ENCODE measurements around the gene MSGN1.
"Not testable (repeated sequence)": the region's sequence is repeated elsewhere in the genome, so short reads cannot be mapped to it uniquely, and the experiment has no call there.

Gene MSGN1

DNA sequence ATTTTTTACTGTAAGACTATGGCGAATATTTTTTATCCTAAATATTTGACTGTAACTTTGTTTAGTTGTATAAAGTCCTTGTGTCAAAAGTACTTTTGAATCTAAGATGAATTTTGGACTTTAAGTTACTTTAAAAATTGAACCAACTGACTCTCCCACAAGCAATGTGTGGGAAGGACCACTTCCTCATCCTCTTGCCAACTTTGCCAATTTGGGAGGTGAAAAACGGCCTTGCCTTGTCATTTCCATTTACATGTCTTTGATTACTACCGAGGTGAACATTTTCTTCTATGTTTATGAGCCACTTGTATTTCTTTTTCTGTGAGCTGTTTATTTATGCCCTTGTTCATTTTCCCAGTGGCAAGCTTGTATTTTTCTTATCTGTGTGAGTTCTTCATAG lies 12.8 kb upstream of the MSGN1 start:
- DNase-seq: peak in 1 of 42 donors; percentile 22
- intact Hi-C loops (cut with DNase I): no loop called here

DNA sequence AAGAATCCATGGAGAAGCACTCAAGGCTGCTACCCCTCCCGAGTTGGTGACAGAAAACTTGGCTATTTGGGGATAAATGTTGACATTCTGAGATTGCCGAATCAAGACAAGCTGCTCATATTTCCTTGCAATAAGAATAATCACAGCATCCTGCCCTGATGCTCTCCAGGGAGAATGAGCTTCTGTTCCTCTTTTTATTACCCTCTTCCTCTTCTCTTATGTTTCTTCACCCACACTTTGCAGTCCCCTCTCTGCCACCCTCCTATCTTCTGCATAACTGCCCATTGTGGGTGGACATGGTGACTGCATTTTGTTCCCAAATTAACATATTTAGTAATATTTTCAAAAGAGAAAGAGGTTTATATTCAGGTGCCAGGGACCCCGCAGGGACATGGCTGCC lies 11.9 kb upstream of the MSGN1 start:
- intact Hi-C loops (cut with DNase I): no loop called here
- DNase-seq: peak in 2 of 42 donors; percentile 3 to 25

DNA sequence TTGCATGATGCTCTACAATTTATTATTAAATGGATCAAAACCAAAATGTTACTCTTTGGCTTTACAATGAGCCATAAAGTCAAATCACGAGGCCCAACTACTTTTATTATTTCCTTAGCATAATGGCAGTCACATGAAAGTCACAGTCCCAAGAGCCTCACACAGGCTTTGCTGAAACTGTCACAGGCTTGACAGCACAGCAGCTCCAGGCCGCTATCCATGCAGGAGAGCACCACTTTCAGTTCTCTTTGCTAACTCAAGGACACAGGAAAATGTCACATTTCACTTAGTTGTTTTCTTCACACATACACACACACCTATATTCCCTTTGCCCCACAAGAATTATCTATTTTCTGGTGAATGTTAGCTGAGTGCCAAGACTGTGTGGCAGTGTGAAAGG lies 11.1 kb upstream of the MSGN1 start:
- intact Hi-C loops (cut with DNase I): no loop called here

DNA sequence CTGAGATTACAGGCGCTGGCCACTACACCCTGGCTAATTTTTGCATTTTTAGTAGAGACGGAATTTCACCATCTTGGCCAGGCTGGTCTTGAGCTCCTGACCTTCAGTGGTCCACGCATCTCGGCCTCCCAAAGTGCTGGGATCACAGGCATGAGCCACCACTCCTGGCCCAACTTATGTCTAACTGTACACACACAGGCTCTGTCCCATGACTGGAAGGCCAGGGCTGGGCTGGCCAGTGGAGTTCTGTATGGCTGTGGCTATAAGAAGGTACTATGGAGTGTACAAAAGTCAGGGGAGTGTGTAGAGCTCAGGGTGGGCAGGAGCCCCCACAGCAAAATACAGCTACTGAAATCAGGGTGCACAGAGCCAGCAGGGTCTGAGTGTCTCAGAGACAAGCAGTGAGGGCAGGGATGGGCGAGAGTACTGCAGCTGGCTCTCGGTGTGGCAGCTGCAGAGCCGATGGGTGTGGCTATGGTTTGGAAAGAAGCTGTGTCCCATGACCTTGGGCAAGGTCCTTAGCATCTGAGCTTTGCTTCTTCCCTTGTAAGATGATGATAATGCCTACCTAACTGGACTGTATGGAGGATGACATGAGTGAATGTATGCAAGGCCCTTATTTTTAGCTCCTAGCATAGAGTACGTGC lies 10.4 kb upstream of the MSGN1 start:
- peak in 1 of 42 donors; percentile 25 for DNase-seq
- intact Hi-C loops (cut with DNase I): no loop called here

More for the DNA sequence above, 11.1 kb upstream of the MSGN1 start:
- peak in 1 of 42 donors; percentile 12 for DNase-seq

DNA sequence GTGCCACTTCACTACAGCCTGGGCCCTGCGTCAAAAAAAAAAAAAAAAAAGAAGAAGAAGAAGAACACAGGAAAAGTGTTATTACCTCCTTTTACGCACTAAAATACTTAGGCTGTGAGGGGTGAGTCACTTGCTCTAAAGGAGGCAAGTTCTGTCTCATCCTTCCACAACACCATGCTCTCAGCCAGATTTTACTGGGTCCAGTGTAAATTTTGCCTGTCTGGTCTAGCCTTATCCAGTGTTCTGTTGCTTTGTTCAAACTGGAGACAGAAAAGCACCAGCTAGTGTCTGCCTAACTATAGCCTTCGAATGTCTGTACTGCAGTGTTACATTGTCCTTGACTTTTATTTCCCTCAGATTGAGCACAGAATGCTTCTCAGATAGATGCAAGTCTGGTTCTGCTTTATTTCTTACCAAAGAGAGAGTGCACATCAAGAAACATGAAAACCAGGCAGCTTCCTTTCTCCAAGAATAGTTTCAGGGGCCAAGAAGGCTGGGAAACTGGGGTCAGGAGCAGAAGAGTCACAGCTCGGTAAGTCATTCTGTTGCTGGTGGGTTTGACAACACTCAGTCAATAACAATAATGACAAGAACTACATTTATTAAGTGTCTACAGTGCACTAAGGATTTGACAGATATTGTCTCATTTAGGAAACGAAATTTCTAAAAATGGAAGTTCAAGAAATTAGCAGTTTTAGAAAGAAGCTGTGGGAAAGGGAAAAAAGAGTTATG lies 3.1 kb upstream of the MSGN1 start:
- DNase-seq: no peak
- intact Hi-C loops (cut with DNase I): no loop called here

DNA sequence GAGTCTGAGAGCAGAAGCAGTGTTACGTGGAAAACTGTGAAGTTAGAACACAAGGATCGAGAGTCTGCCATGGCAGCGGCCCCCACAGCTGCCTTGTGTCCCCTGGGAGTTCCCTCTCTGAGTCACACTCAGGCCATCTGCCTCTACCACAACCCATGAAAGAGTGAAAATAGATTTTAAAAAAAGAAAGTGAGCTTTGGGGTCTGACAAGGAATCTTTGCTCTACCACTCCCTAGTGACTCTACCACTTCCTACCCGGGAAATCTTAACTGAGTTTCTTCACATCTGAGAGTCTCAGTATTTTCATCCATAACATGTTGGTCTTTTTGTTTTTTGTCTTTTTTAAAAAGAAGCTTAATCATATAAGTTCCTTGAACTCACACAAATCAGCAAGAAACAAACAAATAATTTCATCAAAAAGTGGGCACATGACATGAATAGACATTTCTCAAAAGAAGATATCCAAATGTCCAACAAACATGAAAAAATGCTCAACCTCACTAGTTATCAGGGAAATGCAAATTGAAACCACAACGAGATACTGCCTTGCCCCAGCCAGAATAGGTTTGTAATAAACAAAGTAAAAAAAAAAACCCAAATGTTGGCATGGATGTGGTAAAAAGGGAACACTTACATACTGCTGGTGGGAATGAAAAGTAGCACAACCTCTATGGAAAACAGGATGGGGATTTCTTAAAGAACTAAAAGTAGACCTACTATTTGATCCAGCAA lies 2.4 kb upstream of the MSGN1 start:
- DNase-seq: no peak
- intact Hi-C loops (cut with DNase I): no loop called here

DNA sequence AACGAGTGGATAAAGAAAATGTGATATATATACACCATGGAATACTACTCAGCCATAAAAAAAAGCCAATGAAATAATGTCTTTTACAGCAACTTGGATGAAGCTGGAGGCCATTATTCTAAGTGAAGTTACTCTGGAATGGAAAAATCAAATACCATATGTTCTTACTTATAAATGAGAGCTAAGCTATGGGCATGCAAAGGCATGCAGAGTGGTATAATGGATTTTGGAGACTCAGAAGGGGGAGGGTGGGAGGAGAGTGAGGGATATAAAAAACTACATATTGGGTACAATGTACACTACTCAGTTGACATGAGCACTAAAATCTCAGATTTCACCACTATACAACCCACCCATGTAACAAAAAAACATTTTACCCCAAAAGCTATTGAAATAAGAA lies 1.7 kb upstream of the MSGN1 start:
- DNase-seq: no peak
- intact Hi-C loops (cut with DNase I): no loop called here

DNA sequence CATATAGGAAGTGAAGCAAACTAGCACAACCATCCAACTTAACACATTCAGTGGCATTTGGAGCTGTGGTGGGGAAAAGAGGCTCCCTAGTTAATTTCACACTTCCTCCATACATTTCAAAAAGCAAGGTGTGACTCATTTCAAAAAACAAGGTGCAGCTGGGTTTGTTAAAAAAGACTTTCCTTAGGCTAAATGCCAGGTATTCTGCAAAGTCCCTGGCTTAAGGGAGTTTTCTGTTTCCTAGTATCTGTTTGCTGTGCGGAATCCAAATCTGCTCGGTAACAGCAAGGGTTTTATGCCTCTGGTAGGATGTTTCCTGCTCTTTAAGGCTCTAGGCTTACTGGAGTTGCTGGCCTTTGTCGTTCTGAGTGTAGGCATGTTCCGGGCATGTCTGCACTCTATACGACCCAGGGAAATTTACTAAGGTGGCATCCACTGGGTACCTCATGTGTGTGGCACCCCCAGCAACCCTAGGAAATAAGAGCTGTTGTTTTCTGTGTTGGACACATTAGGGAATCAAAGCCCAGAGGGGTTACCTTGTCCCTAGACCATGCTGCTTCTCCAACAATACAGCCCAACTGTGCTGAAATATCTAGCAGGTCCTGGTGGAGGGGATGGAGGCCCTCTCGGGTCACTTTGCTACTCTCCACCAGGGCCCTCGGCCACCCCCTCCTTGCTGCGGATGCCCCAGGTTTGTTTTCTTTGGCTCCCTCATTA lies 634 bp upstream of the MSGN1 start:
- intact Hi-C loops (cut with DNase I): no loop called here
- no peak for DNase-seq

DNA sequence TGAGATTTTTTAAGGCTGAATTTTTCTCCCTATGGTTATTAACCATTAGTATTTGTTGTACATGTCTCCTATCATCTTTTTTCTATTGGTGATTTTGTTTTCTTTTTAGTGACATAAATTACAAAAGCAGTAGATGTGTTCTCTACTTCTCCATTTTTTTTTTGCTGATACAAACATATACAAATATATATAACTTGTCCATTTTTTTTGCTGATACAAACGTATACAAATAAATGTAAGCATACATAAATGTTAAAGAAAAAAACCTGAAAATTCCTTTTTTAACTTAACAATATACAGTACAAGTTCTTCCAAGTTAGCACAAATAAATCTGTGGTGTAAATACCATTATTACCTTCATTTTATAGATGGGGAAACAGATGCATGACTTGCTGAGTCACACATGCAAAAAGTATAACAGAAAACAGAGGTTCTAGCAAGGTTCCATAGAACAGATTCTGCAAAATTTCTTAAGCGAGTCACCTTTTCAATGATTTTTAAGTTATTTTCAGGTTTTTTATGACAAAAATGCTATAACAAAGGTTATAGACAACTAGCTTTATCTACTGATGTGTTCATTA lies 2.1 kb downstream of the MSGN1 start:
- DNase-seq: no peak

DNA sequence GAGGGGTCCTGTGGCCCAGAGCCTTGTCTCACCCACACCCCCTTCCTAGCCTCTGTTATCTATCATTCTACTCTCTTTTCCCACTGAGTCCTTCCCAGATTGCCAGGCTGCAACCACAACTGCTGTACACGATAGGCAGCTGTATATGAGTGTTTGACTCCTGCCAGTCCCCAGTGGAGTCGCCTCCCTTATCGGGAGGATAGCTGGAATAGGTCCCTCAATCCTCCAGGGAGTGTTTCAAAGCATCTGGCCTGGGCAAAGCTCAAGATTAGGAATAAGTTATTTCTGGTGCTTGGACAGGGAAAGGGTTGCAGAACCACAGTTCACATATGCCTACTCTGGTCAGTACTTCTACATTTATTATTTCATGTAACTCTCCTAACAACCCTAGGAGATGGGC lies 4.8 kb downstream of the MSGN1 start:
- intact Hi-C loops (cut with DNase I): no loop called here
- no peak for DNase-seq

More for the DNA sequence above, 2.1 kb downstream of the MSGN1 start:
- intact Hi-C loops (cut with DNase I): no loop called here

DNA sequence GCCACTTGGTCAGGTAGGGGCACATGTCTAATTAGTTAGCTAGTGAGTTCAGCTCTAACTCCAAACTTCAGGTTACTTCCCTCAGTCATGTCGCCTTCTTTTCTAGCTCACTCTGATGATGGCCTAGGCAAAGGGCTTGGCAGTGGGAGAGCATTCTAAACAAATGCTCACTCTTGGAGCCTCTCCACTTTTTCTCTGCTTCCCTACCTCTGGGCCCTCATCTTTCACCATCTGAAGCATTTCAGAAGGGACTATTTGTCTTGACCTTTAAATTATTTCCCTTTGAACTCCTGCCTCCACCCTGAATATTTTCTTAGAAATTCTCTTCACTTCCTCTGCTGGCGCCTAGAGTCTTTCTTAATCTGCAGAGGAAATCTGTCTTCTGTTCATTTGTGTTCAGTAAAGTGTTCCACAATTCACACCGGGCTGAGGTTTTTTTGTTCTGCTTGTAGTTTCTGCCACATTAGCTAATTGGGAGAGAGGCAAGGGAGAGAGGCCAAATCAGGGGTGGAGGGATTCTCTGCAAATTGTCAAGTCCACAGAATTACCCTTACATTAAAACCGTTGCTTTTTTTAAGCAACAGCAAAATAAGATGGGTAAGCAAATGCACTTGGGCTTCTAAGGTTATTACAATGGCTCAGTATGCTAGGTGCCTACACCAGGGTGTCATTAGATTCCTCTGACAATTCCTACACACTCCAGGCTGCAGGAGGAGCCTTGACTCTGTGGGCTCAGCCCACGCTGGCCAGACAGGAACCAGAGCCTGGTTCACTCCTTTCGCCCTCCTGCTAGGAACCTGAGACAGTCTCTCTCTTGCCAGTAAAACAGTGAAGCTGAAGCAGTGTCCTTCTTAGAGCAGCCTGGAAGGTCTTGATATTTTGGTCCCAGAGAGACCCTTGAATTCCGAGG lies 5.5 kb downstream of the MSGN1 start:
- DNase-seq: no peak

DNA sequence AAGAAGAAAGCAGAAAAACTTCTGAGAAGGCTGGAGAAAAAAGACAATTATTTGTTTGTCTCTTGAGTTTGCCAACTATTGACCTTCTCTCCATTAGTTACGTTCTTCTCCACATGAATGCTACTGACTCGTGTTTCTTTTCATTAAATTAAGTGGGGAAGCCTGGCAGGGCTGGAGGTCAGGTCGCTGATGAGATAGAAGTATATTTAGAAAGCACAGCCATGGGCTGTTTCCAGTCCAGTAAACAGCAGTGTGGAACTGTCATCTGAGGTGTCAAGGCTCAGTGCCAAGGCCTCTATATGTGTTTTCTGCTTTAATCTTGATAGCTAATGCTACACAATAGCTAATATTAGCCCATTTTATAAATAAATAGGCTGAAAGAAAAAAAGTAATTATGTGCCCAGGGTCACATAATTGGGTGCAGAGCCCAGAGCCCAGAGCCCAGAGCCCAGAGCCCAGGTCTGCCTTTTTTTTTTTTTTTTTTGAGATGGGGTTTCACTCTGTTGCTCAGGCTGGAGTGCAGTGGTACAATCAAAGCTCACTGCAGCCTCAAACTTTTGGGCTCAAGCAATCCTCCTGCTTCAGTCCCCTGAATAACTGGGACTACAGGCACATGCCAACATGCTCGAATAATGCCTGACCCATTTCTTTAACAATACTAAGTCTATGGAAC lies 6.3 kb downstream of the MSGN1 start:
- no peak for DNase-seq
- intact Hi-C loops (cut with DNase I): no loop called here

More for the DNA sequence above, 5.5 kb downstream of the MSGN1 start:
- intact Hi-C loops (cut with DNase I): no loop called here

DNA sequence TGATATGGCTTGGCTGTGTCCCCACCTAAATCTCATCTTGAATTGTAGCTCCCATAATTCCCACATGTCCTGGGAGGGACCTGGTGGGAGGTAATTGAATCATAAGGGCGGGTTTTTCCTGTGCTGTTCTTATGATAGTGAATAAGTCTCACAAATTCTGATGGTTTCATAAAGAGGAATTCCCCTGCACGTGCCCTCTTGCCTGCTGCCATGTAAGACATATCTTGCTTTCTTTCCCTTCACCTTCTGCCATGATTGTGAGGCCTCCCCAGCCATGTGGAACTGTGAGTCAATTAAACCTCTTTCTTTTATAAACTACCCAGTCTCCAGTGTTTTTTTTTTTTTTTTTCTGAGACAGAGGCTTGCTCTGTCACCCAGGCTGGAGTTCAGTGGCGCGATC lies 7.4 kb downstream of the MSGN1 start:
- intact Hi-C loops (cut with DNase I); DNase-seq: not testable (repeated sequence)

DNA sequence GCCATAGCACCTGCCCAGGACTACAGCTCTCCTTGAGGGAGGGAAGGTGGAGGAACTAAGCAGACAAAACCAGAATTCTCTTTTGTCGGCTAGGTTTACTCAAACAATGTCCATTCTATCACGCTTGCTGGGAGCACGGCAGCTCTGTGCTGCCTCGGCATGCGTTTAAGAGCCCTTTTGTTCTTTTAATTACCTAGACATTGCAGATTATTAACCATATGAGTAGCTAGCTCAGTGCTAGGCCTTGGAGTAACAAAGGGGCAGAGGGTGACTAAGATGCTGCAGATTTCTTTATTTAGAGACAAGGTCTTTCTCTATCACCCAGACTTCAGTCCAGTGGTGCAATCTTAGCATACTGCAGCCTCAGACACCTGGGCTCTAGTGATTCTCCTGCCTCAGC lies 11.1 kb downstream of the MSGN1 start:
- no peak for DNase-seq
- intact Hi-C loops (cut with DNase I): no loop called here

DNA sequence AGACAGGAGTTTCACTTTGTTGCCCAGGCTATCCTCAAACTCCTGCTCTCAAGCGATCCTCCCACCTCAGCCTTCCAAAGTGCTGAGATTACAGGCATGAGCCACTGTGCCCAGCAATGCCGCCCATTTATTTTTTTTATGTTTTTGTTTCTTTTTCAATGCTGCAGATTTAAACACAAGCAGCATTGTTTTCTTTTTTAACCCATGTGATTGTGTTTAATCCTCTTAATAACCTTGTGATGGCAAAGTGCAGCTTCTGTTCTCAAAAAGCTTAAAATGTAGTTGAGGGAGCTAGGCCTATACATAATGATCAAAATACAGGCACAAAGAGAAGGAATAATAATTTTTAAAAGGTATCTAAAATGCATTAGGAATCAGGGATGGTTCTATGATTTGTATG lies 11.5 kb downstream of the MSGN1 start:
- intact Hi-C loops (cut with DNase I): no loop called here
- DNase-seq: no peak

DNA sequence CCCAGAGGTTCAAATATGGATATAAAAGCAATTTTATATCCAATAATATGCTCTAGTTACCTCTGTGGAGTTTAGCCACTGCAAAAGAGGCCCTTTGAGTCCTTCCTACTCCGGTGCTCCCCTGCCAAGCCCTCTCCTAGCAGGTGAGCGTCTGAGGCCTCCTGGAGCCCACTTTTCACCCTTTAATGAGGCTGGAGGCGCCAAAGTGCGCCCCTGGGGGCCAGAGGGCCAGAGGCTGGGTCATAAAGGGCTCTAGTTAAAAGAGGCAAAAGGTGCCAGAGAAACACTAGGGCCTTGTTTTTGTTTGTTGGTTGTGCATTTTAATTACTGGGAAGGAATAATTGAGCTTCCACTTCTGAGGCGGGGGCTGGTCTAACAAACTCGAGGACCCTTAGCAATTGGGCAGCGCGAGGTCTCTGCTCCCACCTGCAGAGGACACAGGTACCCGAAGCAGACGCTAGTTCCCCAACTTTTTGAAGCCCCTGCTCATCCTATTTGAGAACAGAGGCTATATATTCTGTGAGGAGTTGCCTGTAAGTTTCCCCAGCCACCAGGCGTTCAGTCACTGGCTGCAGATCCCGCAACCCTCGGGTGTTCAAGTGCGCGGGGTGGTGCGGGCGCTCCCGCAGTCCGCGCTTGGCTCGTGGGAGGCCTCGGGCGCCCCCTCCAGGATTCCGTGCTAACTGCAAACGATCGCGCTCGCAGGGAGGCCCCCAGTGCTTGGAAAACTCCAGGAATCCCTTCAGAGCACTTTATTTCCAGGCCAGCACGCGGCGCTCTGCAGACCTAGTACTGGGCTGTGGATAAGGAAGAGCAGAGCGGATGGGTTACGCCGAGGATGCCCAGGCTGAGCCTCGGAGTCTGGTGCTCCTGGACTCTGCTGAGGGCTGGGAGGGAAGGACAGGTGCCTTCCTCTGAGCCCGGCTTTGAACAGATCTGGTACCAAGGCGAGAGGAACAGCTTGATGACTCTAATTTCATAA lies 14.1 kb downstream of the MSGN1 start:
- DNase-seq: peak; percentile 40 to 87 (median 76)
- intact Hi-C loops (cut with DNase I): no loop called here

DNA sequence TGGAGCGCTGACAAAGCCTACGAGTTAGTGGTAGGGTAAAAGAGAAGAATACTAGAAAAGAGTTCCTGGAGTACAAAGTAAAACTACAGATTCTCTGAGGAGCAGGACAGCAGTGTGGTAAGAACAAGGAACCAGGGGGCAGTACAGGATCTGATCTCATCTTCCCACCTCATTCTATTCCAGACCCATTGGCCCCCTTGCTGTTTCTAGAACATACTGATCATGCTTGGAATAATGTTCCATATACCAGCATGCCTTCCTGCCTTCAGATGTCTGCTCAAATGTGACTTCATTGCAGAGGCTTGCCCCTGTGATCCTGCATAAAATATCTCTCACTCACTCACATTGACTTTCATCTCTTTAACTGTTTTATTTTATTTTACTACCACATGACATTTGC lies 19.3 kb downstream of the MSGN1 start:
- intact Hi-C loops (cut with DNase I): no loop called here
- DNase-seq: no peak

Data from head of caudate nucleus (tissue), 42 donors.